Activated CD4-positive, alpha-beta T cell treated with anti-CD3 and anti-CD28 coated beads, Interleukin-2, amount 50 U/mL, for 24 hours (primary cell): ENCODE results near the gene SRF.

Source experiments
- DNase-seq, 2 donors: peaks; one replicate each; pipeline ENCODE4 v3.0.0-alpha.2; 2020; ENCODE audit warnings: low read depth in 1 of 2, low spot score in 1 of 2

Gene SRF

GRCh38 chr6:43146709-43147688 lies 24.1 kb upstream of the SRF start:
- DNase-seq: no peak

- no peak for DNase-seq
Measured at GRCh38 chr6:43147691-43148477, 23.2 kb upstream of the SRF start.

GRCh38 chr6:43149265-43149664 lies 21.8 kb upstream of the SRF start:
- no peak for DNase-seq

GRCh38 chr6:43150051-43150751 lies 20.9 kb upstream of the SRF start:
- DNase-seq: no peak

- DNase-seq: no peak
Measured at GRCh38 chr6:43159599-43159998, 11.5 kb upstream of the SRF start.

GRCh38 chr6:43163899-43164298 lies 7.2 kb upstream of the SRF start:
- no peak for DNase-seq

- no peak for DNase-seq
Measured at GRCh38 chr6:43170417-43170930, 595 bp upstream of the SRF start.

- peak in 1 of 2 donors; percentile 24 for DNase-seq
Measured at GRCh38 chr6:43171707-43172103, 636 bp downstream of the SRF start.

GRCh38 chr6:43172104-43173007 lies 1.3 kb downstream of the SRF start:
- DNase-seq: peak; percentile 17 to 36

- DNase-seq: no peak
Measured at GRCh38 chr6:43173591-43174262, 2.7 kb downstream of the SRF start.

GRCh38 chr6:43174263-43175112 lies 3.4 kb downstream of the SRF start:
- DNase-seq: peak; percentile 72 to 91

GRCh38 chr6:43175676-43176422 lies 4.8 kb downstream of the SRF start:
- DNase-seq: no peak

GRCh38 chr6:43176423-43176786 lies 5.3 kb downstream of the SRF start:
- no peak for DNase-seq

- DNase-seq: no peak
Measured at GRCh38 chr6:43178150-43178549, 7.1 kb downstream of the SRF start.

GRCh38 chr6:43178951-43179830 lies 8.1 kb downstream of the SRF start:
- DNase-seq: no peak

GRCh38 chr6:43180058-43180457 lies 9.0 kb downstream of the SRF start:
- DNase-seq: no peak

GRCh38 chr6:43180985-43181384 lies 9.9 kb downstream of the SRF start:
- DNase-seq: no peak
